GM18507 (cell line): ENCODE measurements around the gene NUP54.

Experiments
- DNase-seq: peaks from one replicate; pipeline ENCODE4 v3.0.0; 2011; ENCODE audit warnings: low read depth; ENCODE audit not compliant: insufficient read length; ENCODE audit errors: extremely low spot score
- FAIRE-seq: peaks from 2 replicates; lab custom pipeline; 2011; peaks lifted over from hg19 to GRCh38; lab: Jason Lieb, UNC

NUP54 gene

DNA sequence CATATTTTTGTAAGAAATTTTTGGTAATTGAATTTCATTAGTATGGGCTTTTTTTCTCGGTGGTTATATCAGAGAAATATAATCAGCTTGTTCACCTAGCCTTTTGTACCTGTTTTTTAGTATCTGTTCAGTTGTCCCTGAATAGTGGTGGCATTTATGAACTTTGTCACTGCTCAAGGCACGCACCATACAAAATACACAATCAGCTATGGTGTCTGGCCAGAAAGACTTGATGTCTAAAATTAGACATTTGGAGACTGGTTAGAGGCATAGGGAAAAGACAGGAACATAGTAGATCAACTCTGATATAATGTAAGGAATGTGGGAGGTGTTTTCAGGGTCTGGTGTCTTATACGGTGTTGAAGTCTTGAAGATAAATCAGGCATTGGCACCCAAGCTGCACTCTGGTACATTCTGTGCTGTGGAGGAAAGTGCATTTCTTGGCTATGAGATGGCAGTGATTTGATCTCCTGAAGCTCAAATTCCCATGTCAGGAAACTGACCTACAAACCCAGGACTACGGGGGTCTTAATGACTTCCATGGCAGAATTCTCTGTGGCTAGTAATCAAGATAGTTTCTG lies 70.1 kb downstream of the NUP54 start:
- DNase-seq = no peak
- FAIRE-seq = no peak

DNA sequence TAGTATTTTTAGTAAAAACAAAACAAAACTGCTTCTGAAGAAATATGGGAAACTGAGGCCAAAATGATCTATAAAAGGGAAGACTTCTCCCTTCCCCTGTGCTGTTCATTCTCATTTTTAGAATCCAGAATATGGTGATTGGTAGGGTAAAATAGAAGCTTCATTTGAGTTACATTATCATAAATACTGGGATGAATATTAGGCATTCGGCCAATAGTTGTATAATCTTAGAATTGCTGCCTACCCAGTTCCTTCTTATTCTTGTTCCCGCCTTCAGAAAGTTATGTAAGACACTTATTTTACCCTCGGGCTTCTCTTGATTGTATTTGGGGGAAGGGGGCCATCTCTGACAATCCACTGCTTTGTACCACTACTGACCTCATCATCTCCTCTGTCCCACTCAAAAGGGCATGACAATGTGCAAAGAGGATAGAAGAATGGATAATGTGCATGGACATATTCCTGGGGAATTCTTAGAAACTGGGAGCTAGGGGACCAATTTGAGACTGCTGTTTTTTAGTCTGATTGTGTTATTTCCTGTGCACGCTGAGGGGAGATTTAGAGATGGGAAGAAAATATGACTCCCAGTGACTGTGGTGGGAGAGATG lies 73.1 kb downstream of the NUP54 start:
- FAIRE-seq (no peak), DNase-seq (no peak)

DNA sequence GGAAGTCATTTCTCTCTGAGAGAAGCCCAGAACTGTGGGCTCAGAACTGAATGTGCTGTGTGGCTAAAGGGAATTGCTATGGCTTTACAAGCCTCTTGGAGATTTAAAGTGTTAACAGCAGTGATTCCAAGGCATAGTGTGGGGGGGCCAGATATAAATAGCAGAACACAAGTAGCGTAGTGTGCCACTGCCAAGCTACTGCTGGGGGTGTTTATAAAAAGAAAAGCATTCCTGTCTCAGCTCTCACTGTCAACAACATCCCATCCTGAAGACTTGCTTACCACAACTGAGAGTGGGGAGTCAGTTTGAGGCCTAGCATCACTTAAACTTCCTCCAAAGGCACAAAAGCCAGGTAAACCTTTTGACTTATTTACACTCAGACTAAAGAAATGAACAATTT lies 73.7 kb downstream of the NUP54 start, which contains the start of gene ART3:
Gene ART3, plus strand, starts transcription at position 242 of the 400 bp plus-strand sequence. CDS start 1,181 bp downstream, outside the sequence.
- no peak for DNase-seq
- FAIRE-seq = no peak

DNA sequence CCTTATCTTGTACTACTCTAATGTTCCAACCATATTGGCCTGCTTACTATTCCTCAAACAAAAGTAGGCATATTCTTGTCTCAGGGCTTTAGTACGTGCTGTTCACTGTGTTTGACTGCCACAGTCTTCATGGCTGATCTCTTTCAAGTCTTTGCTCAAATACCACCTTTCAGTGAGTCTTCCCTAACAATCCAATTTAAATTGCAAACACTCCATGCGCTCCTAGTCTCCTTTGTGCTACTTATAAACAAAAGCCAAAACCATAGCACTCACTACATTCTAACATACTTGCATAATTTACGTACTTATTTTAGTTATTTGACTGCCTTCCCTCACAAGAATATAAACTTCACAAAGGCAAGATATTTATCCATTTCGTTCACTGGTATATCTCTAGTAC lies 75.4 kb downstream of the NUP54 start:
- FAIRE-seq = no peak
- DNase-seq = no peak

DNA sequence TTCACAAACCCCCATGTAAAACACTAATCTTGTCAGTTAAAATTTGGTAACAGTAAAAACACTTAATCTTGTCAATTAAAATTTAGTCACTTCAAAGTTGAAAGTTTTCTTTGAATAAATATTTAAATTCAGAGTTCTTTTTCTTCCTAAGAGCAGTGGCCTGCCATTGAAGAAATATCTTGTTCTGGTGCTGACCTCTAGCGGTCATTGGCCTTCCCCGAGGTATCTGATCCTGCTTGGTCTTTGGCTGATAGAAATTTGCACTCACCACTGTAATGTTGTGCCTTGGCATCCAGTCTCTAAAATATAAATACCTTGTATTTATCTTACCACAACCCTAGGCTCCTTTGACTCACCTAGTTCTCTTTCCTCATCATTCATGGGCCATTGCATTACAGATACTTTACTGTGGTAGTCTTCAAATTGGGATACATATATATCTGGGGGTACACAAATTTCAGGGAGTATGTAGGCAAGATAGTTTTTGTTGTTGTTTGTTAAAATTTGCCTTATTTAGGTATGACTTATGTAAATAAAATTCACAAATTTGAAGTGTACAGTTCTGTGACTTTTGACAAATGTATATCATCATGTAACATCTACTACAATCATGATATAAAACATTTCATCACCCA lies 80.4 kb downstream of the NUP54 start:
- DNase-seq = no peak
- peak; percentile 87 for FAIRE-seq

DNA sequence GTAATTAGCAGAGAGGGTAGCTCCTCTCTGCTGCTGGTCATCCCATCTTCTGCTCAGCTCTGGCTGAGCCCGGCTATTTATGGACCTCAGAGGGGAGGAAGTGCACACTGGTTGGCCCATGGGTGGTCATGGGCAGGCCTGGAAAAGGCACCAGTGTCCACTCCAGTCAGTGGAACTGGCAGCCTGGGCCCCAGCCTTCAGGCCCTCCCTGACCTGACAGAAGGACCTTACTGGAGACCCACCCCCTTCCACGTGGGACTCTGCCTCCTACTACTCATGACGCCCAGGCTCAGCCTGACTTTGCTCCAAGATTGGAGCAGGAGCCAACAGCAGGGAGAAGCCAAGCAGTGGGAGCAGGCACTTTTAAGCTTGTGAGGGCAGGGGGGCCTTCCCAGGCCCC lies 81.7 kb downstream of the NUP54 start:
- DNase-seq = no peak
- FAIRE-seq = no peak
